ENCODE results near the gene GALM.
A peak's percentile ranks its signal among the peaks of the same experiment; 100 is the strongest.

The GALM gene

DNA sequence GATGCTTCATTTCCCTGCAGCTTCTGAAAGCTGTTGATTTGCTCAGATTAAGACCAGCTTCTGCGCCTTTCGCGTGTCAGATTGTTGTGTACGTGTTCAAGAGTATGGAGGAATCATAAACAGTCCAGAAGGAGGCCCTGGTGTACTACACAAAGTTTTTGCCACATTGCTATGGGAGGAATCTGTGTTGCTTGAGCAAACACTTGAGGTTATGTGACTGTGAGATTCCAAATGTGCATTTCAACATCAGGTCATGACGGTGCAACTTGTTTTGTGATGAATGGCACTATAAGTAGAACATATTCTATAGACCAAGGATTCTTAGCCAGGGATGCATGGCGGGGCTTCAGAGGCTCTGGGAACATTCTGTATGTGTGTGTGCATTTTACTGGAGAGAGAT is 50.3 kb downstream of the GALM start:
- Mint-ChIP-seq H3K4me1 (peaks cover 18% of the 10 kb centered on the region), H3K36me3 (ENCODE audit: low read depth) (peaks cover 45% of the 10 kb centered on the region), H3K27me3 (ENCODE audit: low read depth) (no peaks in the 10 kb centered on the region), H3K27ac (peak overlapping the region in 2 of 3 experiments; percentile 59 to 87), H3K9me3 (peaks cover 3% of the 10 kb centered on the region), H3K4me3 (no peak overlapping the region)
- TF ChIP-seq, protein P1, sequence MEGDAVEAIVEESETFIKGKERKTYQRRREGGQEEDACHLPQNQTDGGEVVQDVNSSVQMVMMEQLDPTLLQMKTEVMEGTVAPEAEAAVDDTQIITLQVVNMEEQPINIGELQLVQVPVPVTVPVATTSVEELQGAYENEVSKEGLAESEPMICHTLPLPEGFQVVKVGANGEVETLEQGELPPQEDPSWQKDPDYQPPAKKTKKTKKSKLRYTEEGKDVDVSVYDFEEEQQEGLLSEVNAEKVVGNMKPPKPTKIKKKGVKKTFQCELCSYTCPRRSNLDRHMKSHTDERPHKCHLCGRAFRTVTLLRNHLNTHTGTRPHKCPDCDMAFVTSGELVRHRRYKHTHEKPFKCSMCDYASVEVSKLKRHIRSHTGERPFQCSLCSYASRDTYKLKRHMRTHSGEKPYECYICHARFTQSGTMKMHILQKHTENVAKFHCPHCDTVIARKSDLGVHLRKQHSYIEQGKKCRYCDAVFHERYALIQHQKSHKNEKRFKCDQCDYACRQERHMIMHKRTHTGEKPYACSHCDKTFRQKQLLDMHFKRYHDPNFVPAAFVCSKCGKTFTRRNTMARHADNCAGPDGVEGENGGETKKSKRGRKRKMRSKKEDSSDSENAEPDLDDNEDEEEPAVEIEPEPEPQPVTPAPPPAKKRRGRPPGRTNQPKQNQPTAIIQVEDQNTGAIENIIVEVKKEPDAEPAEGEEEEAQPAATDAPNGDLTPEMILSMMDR (IDR thresholded peaks at IDR 0.05; ENCODE audit: unreplicated experiment in 3 of 3): no peak

DNA sequence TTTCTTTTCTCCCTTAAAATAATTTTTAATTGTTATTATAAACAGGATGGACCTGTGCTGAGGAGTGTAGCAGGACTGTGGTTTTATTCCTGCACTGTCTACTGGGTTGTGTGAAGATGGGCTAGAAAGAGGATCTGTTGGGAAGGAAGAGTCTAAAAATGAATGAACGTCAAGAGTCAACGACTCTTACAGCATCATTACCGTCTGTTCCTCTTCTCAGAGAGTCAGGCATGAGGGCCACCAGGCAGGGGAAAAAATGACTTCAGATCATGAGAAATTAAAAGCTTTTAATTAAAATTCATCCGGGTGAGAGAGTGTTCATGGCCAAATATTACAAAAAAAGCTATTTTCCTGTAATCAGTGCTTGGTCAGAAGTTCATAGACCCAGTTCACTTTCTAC is 52.7 kb downstream of the GALM start:
- TF ChIP-seq, protein P1 (IDR thresholded peaks at IDR 0.05; ENCODE audit: unreplicated experiment in 3 of 3): no peak
- peak overlapping the region in 1 of 3 experiments; percentile 42 for H3K27ac Mint-ChIP-seq
- peaks cover 3% of the 10 kb centered on the region for H3K27me3 Mint-ChIP-seq (ENCODE audit: low read depth)
- peaks cover 34% of the 10 kb centered on the region for H3K36me3 Mint-ChIP-seq (ENCODE audit: low read depth)
- H3K4me3 Mint-ChIP-seq: no peak overlapping the region
- H3K4me1 Mint-ChIP-seq: peaks cover 33% of the 10 kb centered on the region
- H3K9me3 Mint-ChIP-seq: no peaks in the 10 kb centered on the region

DNA sequence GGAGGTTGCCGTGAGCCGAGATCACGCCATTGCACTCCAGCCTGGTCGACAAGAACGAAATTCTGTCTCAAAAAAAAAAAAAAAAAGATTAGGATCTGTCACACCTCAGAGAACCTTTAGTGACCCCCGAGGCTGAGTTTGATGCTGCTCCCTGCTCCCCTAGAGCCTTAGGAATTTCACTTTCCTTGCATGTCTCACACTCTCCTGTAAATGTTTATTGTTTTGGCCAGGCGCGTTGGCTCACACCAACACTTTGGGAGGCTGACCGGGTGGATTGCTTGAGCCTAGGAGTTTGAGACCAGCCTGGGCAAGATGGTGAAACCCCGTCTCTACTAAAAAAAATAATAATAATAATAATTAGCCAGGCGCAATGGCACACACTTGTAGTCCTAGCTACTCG is 53.8 kb downstream of the GALM start:
- peaks cover 3% of the 10 kb centered on the region for H3K27me3 Mint-ChIP-seq (ENCODE audit: low read depth)
- H3K9me3 Mint-ChIP-seq: no peaks in the 10 kb centered on the region

DNA sequence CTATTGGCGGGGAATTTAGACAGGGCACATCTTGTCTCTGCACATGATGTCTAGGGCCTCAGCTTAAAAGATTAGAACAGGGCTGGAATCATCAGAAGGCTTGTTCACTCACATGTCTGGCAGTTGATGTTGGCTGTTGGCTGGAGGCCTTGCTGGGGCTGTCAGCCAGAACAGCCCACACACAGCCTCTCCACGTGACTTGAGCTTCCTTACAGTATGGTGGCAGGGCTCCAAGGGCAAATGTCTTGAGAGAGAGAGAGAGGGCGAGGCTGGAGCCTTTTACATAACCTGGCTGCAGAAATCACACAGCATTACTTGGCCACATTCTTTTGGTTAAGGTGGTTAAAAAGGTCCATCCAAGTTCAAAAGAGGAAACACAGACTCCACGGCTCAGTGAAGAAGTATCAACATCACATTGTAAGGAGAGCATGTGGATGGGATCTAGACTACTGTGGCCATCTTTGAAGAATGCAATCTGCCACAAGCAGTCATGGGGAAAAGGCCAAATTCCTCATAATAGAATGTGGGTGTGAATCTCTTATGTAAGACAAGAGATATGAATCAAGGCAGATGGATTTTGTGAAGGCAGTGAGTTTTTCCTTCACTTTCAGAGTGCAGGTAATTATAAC is 54.8 kb downstream of the GALM start:
- Mint-ChIP-seq H3K36me3 (ENCODE audit: low read depth) (peaks cover 25% of the 10 kb centered on the region), H3K9me3 (no peaks in the 10 kb centered on the region), H3K4me1 (peaks cover 33% of the 10 kb centered on the region), H3K4me3 (no peak overlapping the region), H3K27ac (peak overlapping the region; percentile 20 to 93 (median 86)), H3K27me3 (ENCODE audit: low read depth) (peaks cover 3% of the 10 kb centered on the region)
- TF ChIP-seq, protein P1 (IDR thresholded peaks at IDR 0.05; ENCODE audit: unreplicated experiment in 3 of 3): no peak

More for the DNA sequence above, 53.8 kb downstream of the GALM start:
- Mint-ChIP-seq H3K4me1 (peaks cover 33% of the 10 kb centered on the region), H3K36me3 (ENCODE audit: low read depth) (peaks cover 26% of the 10 kb centered on the region), H3K27ac (no peak overlapping the region), H3K4me3 (no peak overlapping the region)
- TF ChIP-seq, protein P1 (IDR thresholded peaks at IDR 0.05; ENCODE audit: unreplicated experiment in 3 of 3): no peak

DNA sequence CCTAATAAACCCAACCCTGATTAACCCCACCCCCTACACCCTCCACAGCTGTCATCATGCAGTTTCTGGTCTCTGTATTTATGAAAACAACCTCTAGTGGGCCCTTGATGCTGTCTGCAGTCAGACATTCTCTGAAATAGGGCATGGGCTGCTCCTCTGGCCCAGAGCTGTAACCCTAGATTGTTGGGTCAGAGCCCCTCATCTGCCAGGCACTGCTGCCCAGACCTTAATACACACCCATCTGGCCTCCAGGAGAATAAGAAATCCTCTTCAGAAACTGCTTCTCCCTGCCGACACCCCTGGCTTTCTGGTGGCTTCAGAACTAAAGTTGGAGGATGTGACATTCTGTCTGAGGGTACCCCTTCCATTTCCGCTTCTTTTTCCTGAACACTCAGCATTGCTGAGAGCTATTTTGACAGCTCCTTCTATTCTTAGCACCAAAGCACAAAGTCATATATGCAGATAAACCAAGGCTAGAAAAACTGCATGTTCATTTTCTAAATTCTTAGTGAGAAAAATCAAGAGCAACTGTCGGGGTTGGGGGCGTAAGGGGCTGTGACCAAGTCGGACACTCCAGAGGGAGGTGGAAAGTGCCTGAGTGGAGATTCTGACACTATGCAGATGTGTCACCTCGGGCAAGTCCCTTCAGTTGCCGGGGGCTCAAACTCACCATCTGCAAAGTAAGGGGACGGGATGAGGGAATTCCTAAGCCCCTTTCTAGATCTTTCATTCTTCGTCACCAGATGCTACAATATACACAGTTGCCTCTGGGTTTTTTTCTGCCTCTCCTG is 56.6 kb downstream of the GALM start:
- Mint-ChIP-seq H3K27me3 (ENCODE audit: low read depth) (peaks cover 3% of the 10 kb centered on the region), H3K36me3 (ENCODE audit: low read depth) (peaks cover 21% of the 10 kb centered on the region), H3K4me3 (no peak overlapping the region), H3K9me3 (no peaks in the 10 kb centered on the region), H3K4me1 (peaks cover 25% of the 10 kb centered on the region), H3K27ac (peak overlapping the region; percentile 26 to 86 (median 70))
- TF ChIP-seq, protein P1 (IDR thresholded peaks at IDR 0.05; ENCODE audit: unreplicated experiment in 3 of 3): no peak

Data from nephron (organoid).